GM04503 (cell line): ENCODE measurements around the gene PYROXD2.

ENCODE experiments used
- DNase-seq: peaks from one replicate; pipeline ENCODE4 v3.0.0-alpha.2; 2012; ENCODE audit warnings: low read depth

The PYROXD2 gene

GRCh38 chr10:98390406-98390805 is 24.6 kb downstream of the PYROXD2 start:
- DNase-seq, result no peak

- DNase-seq, result no peak
These were observed 25.6 kb downstream of the PYROXD2 start for GRCh38 chr10:98389398-98389797.

DNA sequence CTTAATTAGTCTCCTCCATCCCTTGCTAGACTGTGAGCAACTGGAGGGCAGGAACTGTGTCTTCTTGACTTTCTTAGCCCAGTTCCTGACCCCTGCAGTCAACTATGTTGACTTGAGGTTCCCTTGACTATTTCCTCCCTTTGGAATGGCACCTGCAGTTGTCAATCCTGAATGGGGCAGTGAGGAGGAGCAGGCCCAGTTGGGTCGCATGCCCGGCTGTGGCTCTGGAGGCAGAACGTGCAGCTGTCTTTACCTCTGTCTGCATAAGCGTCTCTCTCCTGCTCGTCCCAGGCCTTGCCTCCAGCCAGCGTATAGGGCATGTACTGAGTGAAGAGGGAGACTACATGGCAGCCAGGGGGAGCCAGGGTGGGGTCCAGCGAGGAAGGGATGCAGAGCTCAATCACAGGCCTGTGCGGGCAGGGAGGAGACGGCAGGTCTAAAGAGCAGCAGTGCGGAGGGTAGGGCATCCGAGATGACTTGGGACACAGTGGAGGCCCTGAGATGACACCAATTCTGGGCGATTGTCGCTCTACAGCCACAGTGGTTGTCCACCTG is 26.8 kb downstream of the PYROXD2 start:
- no peak for DNase-seq

DNA sequence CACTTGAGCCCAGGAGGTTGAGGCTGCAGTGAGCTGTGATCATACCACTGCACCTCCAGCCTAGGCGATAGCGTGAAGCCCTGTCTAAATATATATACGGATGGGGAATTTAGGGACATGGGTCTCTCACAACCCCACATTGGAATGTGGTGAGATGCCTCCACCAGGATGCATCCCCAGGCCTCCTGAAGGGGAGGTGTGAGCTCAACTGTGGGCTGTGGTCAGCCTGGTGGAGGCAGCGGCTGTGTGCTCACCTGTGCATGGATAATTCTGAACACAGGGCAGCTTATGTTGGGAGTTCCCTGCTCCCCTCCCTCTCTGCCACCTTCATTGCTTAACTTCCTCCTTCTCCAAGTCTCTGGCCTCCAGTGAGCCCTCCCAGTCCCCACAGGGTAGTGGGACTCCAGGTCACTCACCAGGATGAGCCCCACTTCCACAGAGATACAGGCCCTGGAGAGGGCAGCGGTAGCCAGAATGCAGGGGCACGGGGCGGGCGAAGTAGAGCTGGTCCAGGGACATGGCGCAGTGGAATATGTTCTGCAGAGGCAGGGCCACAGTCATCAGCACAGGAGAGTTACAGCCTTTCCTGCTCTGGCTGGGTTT is 30.4 kb downstream of the PYROXD2 start:
- no peak for DNase-seq

DNA sequence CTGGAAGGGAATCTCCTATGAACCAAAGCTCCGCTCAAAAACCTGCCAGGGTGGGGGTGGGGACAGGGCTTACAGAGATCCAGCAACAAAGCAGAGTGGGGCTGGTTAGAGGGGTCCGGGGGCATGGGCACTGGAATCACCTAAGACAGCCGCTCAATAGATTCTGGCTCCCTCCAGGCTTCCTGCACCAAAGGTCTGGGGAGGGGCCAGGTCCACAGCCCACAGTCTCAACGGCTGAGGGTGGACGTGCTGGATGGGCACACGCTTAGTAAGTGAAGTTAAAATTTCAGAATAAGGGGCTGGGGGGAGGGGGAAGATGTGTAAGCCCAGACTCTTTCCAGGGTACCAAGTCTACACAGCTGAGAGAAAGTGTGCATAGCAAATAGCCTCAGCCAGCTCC is 31.1 kb downstream of the PYROXD2 start:
- no peak for DNase-seq

- DNase-seq, result peak; percentile 39
These were observed 31.8 kb downstream of the PYROXD2 start for GRCh38 chr10:98383134-98383667.

DNA sequence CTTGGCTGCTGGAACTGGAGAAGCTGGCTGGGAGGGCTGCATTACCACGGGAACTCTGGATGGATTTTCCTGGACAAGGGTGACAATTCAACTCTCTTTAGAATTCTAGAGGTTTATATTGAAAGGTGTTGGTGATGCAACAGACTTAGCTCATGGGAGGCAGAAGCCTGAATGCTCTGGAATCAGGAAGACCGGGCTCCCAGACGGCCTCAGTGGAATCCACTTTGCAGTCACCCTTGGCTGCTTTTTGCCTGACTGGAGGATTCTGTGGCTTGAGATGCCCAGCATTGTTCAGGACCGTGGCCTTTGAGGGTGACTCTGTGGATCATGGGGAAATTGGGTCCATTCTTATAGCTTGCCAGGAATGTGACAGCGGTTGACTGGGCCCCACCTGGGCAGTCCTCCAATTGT is 32.3 kb downstream of the PYROXD2 start:
- DNase-seq, result no peak

DNA sequence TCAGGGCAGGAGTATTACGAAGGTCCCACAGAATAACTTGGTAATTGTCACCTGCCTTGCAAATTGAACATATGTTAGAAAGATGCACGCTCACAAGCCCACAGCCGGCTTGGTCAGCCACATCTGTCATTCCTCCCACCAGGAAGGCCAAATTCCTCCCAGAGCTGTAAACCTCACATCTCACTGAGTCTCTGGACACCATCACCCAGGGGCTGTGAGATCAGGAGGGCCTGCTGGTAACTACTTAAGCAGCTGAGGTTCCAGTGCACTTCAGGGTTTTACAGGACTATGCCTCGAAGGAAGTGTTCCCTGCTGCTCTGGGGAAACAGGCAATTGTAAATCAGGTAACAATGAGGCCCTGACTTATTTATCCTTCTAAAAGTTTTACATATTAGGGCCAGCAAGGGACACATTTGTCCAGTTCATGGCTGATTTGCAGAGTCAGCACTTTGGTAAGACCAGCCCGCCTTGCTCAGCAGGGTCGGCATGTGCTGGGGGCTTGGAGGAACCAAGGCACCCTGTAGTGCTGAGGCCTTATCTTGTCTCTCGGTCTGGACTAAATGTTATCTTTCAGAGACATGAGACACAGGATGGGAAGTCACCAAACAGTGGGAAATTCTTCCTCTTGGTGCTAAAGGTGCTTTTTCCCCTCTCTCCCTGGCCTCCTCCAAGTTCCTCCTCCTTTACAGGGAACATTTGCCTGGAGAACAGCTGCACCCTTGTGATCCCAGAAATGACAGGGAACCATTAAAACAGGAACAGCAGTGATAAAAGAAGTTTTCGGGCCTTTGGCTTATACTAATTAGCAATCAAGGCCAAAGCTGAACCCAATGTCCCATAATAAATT is 34.3 kb downstream of the PYROXD2 start:
- DNase-seq, result no peak

DNA sequence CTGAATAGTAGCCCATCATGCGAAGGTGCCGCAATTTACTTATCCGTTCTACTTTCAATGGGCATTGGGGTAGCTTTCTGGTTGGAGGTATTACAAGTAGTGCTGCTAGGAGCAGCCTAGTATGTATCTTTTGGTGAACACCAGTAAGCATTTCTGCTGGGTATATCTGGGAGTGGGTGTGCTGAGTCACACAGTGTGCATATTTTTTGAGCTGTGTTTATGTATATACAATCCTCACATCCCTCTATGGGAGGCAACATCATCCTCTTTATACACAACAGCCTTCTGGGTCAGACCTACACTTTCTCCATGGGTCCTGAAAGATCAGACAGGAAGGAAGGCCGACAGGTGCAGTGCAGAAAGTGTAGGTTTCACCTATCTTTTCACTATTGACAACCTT is 36.3 kb downstream of the PYROXD2 start:
- DNase-seq, result no peak

GRCh38 chr10:98377536-98377935 is 37.4 kb downstream of the PYROXD2 start:
- no peak for DNase-seq

DNA sequence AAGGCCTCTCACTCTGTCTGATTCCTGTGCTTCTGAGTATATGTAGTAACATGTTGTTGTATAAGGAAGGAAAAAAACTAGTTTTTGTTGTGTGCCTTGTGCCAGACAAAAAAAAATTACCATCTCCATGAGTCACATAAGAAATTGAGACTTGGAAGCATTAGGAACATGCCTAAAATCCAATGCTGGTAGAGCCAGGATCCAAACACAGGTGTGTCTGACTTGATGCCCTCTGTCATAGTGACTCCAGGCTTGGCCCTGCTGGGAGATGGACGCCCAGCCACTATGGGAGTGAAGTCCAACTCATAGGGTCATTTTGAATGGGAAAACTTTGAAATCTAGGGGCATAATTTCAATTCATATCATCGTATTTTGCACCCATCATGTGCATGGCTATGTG is 38.0 kb downstream of the PYROXD2 start:
- no peak for DNase-seq

DNA sequence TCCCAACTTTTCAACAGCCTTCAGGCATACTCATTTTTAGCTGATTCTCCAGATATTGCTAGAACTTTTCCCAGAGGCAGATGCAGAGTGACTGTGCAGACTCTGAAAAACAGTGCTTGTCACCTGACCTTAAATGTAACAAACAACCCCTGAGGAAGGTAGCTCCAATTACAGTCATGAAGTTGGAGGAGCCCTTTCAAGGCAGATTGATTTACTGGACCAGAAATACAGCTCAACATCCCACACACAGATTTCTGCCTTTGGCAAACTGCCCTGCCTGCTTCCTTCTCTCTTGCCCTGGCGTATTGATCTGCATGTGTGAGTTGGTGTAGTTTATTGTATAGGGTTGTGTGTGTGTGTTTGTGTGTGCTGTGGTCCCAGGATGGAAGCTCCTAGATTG is 38.5 kb downstream of the PYROXD2 start:
- DNase-seq, result no peak

- DNase-seq, result no peak
These were observed 40.6 kb downstream of the PYROXD2 start for GRCh38 chr10:98374217-98374985.

GRCh38 chr10:98373260-98374040 is 41.5 kb downstream of the PYROXD2 start:
- DNase-seq, result no peak

- DNase-seq, result no peak
These were observed 43.9 kb downstream of the PYROXD2 start for GRCh38 chr10:98370831-98371820.

- DNase-seq, result no peak
These were observed 45.2 kb downstream of the PYROXD2 start for GRCh38 chr10:98369801-98370200.

GRCh38 chr10:98368644-98369043 is 46.3 kb downstream of the PYROXD2 start:
- DNase-seq, result no peak

GRCh38 chr10:98367604-98368451 is 47.2 kb downstream of the PYROXD2 start:
- no peak for DNase-seq

DNA sequence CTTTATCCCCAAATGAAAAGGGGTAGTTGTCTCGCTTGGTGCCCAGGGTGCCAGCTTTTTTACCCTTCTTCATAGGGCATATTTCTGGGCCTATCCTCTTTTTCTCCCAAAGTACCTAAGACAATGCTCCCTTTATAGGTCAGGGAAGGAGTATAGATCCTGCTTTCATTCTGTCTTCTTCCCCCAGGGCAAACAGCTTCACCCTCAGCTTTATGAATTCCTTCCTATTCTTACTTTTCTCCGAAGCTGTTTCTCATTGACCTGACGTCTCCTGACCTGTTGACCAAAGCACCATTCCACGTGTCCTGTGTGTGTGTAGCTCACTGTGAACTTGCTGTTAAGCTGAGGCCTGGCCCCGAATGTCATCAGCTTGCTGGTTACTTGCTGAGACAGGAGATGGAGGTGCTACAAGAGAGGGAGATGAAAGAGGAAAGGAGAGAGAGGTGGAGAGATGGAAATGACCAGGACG is 48.9 kb downstream of the PYROXD2 start:
- DNase-seq, result no peak
